HUDEP-2 (cell line): Measurements from ENCODE around the gene FAM124B.
"Not testable (repeated sequence)": the region's sequence is repeated elsewhere in the genome, so short reads cannot be mapped to it uniquely, and the experiment has no call there.

Source experiments
- DNase-seq, 76 experiments: peaks; one replicate each; lab custom pipeline; 2025; ENCODE audit not compliant: unreplicated experiment in 76 of 76; lab: John Stamatoyannopoulos, UW

The FAM124B gene

DNA sequence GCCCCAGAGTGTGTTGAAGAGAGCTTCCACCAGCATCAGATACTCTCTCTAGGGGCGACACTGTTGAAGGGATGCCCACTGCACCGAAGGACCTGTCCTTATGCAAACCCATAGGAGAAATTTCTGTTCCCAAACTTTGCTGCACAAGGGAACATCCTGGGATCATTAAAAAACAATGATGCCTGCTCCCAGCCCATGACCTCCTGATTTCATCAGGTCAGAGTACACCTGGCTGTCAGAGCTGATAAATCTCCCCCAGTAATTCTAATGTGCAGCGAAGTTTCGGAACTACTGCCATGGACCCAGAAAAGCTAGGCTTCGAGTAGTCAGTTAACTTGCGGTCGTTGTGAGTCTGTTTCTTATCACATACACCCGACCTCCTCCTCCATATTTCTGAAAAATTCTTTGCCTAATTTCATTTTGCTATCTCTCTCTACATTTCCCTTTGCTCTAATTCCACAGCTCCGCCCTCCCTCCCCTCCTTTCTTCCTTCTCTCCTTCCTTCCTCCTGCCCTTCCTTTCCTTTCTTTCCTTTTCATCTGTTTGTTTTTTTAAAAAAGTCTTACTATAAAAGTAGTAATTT lies 18.8 kb downstream of the FAM124B start:
- peak in 1 of 76 experiments; percentile 23 for DNase-seq

GRCh38 chr2:224382280-224382647 lies 19.6 kb downstream of the FAM124B start:
- DNase-seq = not testable (repeated sequence)

DNA sequence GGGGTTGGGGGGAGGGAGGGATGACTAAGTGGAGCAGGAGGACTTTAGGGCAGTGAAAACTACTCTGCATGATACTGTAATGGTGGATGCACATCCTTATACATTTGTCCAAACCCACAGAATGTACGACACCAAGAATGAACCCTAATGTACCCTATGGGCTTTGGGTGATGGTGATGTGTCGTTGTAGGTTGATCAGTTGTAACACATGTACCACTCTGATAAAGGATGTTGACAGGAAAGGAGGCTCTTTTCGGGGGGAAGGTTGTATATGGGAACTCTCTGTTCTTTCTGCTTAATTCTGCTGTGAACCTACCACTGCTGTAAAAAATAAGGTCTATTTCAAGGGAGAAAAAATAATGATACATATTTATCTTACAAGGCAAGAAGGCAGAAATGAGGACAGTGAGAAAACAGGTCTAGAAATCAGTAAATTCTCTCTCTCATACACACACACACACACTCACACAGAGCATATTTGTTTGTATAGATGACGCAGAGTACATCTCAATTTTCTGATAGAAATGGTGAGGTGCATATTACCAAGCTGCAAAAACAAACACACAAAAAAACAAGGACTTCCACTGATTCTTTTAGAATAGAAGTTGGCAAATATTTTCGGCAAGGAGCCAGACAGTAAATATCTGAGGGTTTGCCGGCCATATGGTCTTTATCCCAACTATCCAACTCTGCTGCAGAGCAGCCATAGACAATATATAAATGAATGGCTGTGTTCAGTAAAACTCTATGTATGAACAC lies 20.2 kb downstream of the FAM124B start:
- peak in 1 of 76 experiments; percentile 33 for DNase-seq

DNA sequence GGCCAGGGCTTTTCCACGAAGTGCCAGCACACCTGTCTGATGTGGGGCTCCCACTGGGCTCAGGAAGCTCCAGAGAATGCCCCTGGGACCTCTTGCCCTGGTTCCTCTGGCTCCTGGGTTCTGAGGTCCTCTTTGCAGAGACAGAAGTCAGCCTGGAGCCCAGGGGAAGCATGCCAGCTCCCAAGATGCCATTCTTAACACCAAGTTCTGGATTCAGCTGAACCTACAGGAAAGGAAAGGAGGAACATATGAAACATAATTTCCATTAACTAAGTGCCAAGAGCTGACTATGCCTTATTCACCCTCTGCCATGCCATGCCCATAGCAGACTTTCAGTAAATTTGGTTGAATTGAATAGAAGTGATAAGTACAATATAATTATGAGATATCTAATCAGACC lies 21.9 kb downstream of the FAM124B start:
- DNase-seq = peak in 1 of 76 experiments; percentile 7

DNA sequence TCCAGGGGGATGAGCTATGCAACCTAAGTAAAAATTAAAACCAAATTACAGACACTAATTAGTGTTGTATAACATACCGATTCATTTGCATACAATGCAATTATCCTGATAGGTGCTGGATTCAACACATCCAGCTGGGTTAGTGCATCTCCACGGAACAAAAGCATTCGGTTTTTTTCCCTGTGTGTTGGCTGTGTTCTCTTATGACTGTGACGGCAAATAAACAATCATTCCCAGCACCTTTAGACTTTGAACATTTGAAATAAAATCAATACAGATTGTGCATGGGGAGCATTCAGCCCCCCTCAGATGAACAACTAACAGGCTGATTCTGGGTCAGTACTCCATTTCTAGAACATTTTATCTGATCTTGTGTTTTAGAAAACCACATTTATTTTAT lies 22.7 kb downstream of the FAM124B start:
- no peak for DNase-seq

GRCh38 chr2:224378701-224379097 lies 23.2 kb downstream of the FAM124B start:
- DNase-seq = no peak

DNA sequence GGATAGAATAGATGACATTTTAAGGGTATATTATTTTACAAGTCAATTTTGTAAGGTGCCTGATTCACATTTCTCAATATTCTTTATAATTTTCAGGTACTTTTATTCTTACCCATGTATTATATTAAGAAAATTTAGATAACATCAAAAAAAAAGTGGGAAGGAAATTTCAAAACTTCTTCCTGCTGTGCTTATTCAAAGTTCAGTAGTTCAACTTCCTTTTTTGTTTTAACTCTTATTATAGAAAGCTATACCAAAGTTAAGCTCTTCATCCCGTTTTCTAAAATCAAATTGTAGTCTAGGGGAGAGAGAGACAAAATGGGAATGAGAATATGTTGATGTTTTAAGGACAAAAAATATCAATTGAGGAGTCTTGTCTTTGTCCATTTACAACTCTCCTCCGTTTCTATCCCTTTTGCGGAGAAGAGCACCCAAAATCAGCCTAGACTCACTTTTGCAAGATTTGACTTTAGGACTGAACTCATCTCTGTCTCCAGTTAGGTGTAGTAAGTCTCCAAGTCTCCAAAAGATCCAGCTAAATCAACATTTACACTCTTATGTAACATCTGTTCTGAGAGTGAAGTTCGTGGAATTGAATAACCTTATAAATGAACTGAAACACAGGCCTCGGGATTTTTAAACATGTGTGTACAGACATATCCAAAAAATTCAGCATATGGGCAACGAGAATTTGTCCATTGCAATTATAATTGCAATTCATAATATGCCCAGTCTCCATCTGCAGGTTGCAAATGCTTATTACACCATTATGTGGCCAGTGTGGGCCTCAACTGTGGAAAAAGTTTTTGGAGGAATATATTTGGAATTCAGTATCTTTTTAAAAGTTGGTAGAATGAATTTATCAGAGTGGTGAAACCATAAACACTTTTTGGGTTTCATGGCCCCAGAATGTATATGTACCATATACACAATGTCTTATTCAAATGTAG lies 23.9 kb downstream of the FAM124B start:
- DNase-seq = no peak

DNA sequence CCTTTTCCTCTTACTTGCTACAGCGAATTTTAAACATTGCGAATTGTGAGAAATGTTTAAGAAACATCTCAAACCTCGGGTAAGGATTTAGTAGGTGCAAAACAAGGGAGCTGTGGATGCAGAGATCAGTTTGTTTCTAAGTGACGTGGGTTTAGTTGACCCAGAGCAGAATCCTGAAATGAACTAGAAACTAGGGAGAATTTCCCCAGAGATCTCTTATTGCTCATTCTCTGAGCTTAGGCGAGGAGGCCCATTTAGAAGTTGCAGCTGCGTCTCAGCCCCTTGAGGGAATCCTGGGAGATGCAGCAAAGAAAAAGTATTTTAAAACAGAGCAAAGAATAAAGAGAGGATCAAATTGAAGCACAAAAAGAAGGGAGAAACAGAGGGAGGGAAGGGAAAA lies 29.3 kb downstream of the FAM124B start:
- DNase-seq = no peak

DNA sequence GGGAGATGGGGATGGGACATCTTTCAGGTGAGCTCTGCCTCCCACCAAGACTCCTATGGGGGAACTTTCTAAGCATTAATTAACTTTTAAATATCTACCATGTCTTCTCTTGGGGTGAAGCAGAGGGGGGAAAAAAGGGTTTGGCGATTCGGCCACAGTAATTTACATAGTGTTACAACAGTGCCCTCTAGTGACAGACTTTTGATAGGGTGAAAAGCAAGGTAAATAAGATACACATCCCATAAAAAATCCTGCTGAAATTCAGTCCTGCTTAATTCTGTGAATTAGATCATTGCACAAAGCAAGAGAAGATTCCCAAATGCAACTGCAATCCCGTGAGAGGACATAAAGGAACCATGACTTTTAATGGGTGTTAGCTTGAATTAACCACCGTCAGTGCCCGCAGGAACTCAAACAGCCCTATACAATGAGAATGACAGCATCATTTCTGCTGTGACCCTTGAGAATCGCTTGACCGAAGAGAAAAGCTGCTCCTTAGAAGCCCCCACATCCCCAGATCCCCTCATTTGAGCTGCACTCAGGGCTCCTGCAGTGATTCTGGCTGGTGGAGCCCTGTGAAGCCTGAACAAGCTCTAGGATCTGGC lies 32.8 kb downstream of the FAM124B start:
- peak in 26 of 76 experiments; percentile 5 to 55 (median 27) for DNase-seq

- no peak for DNase-seq
These were observed 35.6 kb downstream of the FAM124B start for GRCh38 chr2:224366267-224366844.

DNA sequence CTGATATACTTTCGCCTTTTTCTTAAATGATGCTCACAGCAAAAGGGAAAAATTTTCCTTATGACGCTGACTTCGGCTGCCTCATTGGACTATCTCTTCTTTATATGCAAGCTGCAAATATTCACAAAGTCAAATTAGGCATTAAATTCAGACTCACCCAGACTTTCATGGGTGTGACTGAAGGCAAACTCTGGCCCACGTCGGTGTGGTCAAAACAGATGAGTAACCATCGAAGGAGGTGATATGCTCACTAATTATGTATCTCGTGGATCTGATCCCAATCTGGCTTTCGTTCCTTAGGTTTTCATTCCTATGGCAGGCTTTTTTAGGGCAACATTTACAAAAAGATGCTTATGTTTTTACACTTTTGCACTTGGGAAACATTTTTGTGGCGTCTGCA lies 36.6 kb downstream of the FAM124B start:
- DNase-seq = no peak

GRCh38 chr2:224363281-224363680 lies 38.6 kb downstream of the FAM124B start:
- no peak for DNase-seq

DNA sequence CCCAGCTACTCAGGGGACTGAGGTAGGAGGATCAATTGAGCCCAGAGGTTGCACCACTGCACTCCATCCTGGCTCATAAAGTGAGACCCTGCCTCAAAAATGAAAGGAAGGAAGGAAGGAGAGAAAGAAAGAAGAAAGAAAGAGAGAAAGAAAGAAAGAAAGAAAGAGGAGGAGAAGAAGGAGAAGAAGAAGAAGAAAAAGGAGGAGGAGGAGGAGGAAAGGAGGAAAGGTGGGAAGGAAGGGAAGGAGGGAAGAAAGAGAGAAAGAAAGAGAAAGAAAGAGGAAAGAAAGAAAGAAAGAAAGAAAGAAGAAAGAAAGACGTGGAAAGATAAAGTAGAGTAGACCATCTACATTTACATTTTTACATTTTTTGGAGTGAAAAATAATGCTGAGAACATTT lies 39.8 kb downstream of the FAM124B start:
- no peak for DNase-seq

- DNase-seq = no peak
These were observed 41.1 kb downstream of the FAM124B start for GRCh38 chr2:224360801-224361251.

DNA sequence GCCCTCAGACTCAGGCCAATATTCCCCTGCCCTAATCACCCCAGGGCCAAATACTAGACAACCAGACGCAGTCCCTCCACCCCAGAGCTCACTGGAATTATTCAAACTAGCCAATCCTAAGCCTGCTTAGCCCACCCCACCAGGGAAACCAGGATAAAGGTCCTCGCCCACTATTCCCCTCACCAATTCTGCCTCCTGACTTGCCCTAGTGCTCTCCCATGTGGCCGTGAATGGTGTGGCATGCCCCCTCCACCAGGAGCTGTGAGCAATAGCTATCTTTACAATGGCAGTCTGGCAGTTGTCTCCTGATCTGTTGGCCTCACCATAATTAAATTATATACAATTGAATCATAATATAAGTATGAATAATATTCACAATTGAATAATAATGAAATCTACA lies 42.3 kb downstream of the FAM124B start:
- peak in 16 of 76 experiments; percentile 2 to 31 (median 10) for DNase-seq

- DNase-seq = peak in 51 of 76 experiments; percentile 2 to 75 (median 29)
These were observed 44.6 kb downstream of the FAM124B start for GRCh38 chr2:224357098-224357901.

DNA sequence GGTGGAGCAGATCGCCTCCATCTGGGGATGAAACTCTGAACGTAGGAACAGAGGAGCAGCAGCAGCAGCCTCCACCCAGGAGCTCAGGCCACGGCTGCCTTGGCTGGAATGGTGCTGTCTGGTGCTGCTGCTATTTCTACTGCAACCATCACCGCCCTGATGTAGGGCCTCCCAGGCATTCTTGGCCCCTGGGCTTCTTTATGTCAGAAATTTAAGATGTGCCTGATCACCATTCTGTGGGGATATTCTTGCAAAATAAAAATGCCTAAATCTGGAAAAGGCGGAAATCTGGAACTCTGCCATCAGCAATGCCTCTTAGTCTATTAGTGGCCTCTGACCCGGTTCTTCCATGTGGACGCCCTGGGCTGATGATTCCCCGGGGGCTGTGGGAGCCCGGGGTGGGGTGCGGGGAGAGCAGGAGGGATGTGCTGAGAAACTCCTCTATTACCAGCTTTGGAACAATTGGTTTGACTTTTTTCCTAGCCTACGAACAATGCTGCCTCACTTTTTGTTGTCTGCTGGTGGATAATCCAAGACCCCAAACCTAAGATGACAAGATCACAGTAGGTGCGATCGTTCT lies 47.2 kb downstream of the FAM124B start:
- no peak for DNase-seq

DNA sequence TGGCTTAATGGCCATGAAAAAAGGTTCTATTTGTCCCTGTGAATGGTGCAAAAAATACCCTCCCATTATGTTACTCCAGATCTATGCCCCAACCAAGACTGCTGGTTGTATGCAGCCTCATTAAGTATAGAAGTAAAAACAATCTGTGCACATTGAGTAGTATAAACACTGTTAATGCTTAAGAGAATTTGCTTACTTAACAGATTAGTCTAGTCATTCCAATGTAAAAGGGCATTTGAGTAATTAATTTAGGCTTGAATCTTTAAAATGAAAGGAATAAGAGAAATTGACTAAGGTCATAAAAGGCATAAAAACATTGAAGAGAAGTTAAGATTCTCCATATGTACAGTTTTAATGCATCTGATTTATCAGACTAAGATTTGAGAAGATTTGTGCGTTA lies 51.2 kb downstream of the FAM124B start:
- no peak for DNase-seq

GRCh38 chr2:224349396-224349795 lies 52.5 kb downstream of the FAM124B start:
- no peak for DNase-seq
